H9 (cell line): ENCODE results near the gene SVEP1. TPM values are rescaled to one million over a fixed set of nuclear protein-coding genes. Genes with fewer than 3 reads are reported as not detected.

Experiments
- DNase-seq: peaks from one replicate; pipeline ENCODE4 v3.0.0-alpha.2; 2017
- H2AFZ ChIP-seq: one replicate; pipeline ENCODE4 v1.6.1; 2013; ENCODE audit warnings: mild to moderate bottlenecking, low read length, control low read depth, moderate library complexity
- H2AK5ac ChIP-seq: 2 replicates; pipeline ENCODE4 v1.6.1; 2013; ENCODE audit warnings: low read length, control low read depth, mixed read lengths; ENCODE audit not compliant: insufficient read length
- H2BK120ac ChIP-seq: one replicate; pipeline ENCODE4 v1.6.1; 2013; ENCODE audit warnings: low read depth, mild to moderate bottlenecking, low read length, control low read depth, inconsistent platforms; ENCODE audit not compliant: poor library complexity, severe bottlenecking
- H2BK12ac ChIP-seq: 2 replicates; pipeline ENCODE4 v1.6.1; 2013; ENCODE audit warnings: low read length, control low read depth, mixed read lengths, low read depth; ENCODE audit not compliant: insufficient read length
- H2BK15ac ChIP-seq: 2 replicates; pipeline ENCODE4 v1.6.1; 2013; ENCODE audit warnings: low read depth, low read length, control low read depth
- H2BK20ac ChIP-seq: one replicate; pipeline ENCODE4 v1.6.1; 2013; ENCODE audit warnings: low read depth, mild to moderate bottlenecking, low read length, control low read depth, inconsistent platforms; ENCODE audit not compliant: poor library complexity, severe bottlenecking
- H2BK5ac ChIP-seq: 2 replicates; pipeline ENCODE4 v1.6.1; 2013; ENCODE audit warnings: low read length, control low read depth, mixed read lengths; ENCODE audit not compliant: insufficient read length
- H3K14ac ChIP-seq: 2 replicates; pipeline ENCODE4 v1.6.1; 2013; ENCODE audit warnings: low read length, control low read depth; ENCODE audit not compliant: insufficient read depth
- H3K18ac ChIP-seq: 2 replicates; pipeline ENCODE4 v1.6.1; 2013; ENCODE audit warnings: low read depth, mild to moderate bottlenecking, mixed read lengths, low read length, control low read depth; ENCODE audit not compliant: insufficient read length
- H3K23ac ChIP-seq: 2 replicates; pipeline ENCODE4 v1.6.1; 2013; ENCODE audit warnings: low read length, control low read depth, mixed read lengths, low read depth; ENCODE audit not compliant: insufficient read length
- H3K23me2 ChIP-seq: 2 replicates; pipeline ENCODE4 v1.6.1; 2013; ENCODE audit warnings: low read depth, mild to moderate bottlenecking, mixed read lengths, low read length, control low read depth; ENCODE audit not compliant: insufficient read length, poor library complexity, severe bottlenecking
- H3K27ac ChIP-seq: 2 replicates; pipeline ENCODE4 v1.5.1; 2013; ENCODE audit warnings: low read length, control low read depth, mixed read lengths, low read depth; ENCODE audit not compliant: insufficient read length
- H3K27me3 ChIP-seq: 2 replicates; pipeline ENCODE4 v1.6.1; 2013; ENCODE audit warnings: low read length, control low read depth, inconsistent platforms; ENCODE audit not compliant: insufficient read depth
- H3K4ac ChIP-seq: 2 replicates; pipeline ENCODE4 v1.6.1; 2013; ENCODE audit warnings: low read depth, mild to moderate bottlenecking, control low read depth, inconsistent platforms, low read length, moderate library complexity
- H3K4me1 ChIP-seq: 2 replicates; pipeline ENCODE4 v1.6.1; 2013; ENCODE audit warnings: low read length, control low read depth, inconsistent platforms; ENCODE audit not compliant: insufficient read depth
- H3K4me2 ChIP-seq: 2 replicates; pipeline ENCODE4 v1.6.1; 2013; ENCODE audit warnings: low read length, control low read depth, mixed read lengths; ENCODE audit not compliant: insufficient read length, insufficient read depth
- H3K56ac ChIP-seq: 2 replicates; pipeline ENCODE4 v1.6.1; 2013; ENCODE audit warnings: low read depth, mild to moderate bottlenecking, mixed read lengths, low read length, control low read depth; ENCODE audit not compliant: insufficient read length
- H3K79me1 ChIP-seq: 2 replicates; pipeline ENCODE4 v1.6.1; 2013; ENCODE audit warnings: low read depth, mild to moderate bottlenecking, moderate library complexity, low read length, control low read depth, inconsistent platforms; ENCODE audit not compliant: insufficient read depth, poor library complexity, severe bottlenecking
- H3K79me2 ChIP-seq: 2 replicates; pipeline ENCODE4 v1.6.1; 2013; ENCODE audit warnings: low read length, control low read depth, inconsistent platforms; ENCODE audit not compliant: insufficient read depth
- H3K9ac ChIP-seq: 2 replicates; pipeline ENCODE4 v1.6.1; 2013; ENCODE audit warnings: low read length, control low read depth, mixed read lengths; ENCODE audit not compliant: insufficient read length; ENCODE audit errors: extremely low read depth
- H3K9me3 ChIP-seq: one replicate; pipeline ENCODE4 v1.6.1; 2013; ENCODE audit warnings: low read depth, low read length, inconsistent platforms; ENCODE audit not compliant: control insufficient read depth
- H3T11ph ChIP-seq: one replicate; pipeline ENCODE4 v1.6.1; 2013; ENCODE audit warnings: mild to moderate bottlenecking, low read length, control low read depth, inconsistent platforms
- H4K20me1 ChIP-seq: one replicate; pipeline ENCODE4 v1.6.1; 2013; ENCODE audit not compliant: control insufficient read depth, insufficient read length, insufficient read depth
- H4K5ac ChIP-seq: 2 replicates; pipeline ENCODE4 v1.6.1; 2013; ENCODE audit warnings: low read depth, mild to moderate bottlenecking, mixed read lengths, low read length, control low read depth; ENCODE audit not compliant: insufficient read length
- H4K8ac ChIP-seq: replicated peaks from 2 replicates; pipeline ENCODE4 v1.6.1; 2013; ENCODE audit warnings: low read length, control low read depth, mixed read lengths, low read depth; ENCODE audit not compliant: insufficient read length
- H4K91ac ChIP-seq: 2 replicates; pipeline ENCODE4 v1.6.1; 2013; ENCODE audit warnings: low read depth, mild to moderate bottlenecking, moderate library complexity, mixed read lengths, low read length, control low read depth; ENCODE audit not compliant: insufficient read length
- H3K27ac Mint-ChIP-seq, 3 experiments: 2 replicates in 2 of 3; 3 replicates in 1 of 3; pipeline ENCODE4 v1.8.0; 2020 to 2021; ENCODE audit warnings: mixed read lengths in 3 of 3, mild to moderate bottlenecking in 1 of 3, moderate library complexity in 1 of 3
- H3K27me3 Mint-ChIP-seq: 2 replicates; pipeline ENCODE4 v1.8.0; 2021; ENCODE audit warnings: low read depth, mild to moderate bottlenecking, moderate library complexity, mixed read lengths
- H3K36me3 Mint-ChIP-seq, 3 experiments: 2 replicates in 2 of 3; 3 replicates in 1 of 3; pipeline ENCODE4 v1.8.0; 2020 to 2021; ENCODE audit warnings: low read depth in 3 of 3, mixed read lengths in 3 of 3; ENCODE audit not compliant: insufficient read depth in 1 of 3
- H3K4me1 Mint-ChIP-seq, 2 experiments: 2 replicates each; pipeline ENCODE4 v1.8.0; 2020; ENCODE audit warnings: mixed read lengths in 2 of 2
- H3K4me3 Mint-ChIP-seq, 2 experiments: 2 replicates in 1 of 2; 3 replicates in 1 of 2; pipeline ENCODE4 v1.8.0; 2020 to 2021; ENCODE audit warnings: mild to moderate bottlenecking in 2 of 2, mixed read lengths in 2 of 2, moderate library complexity in 1 of 2
- H3K9me3 Mint-ChIP-seq, 2 experiments: 2 replicates in 1 of 2; 3 replicates in 1 of 2; pipeline ENCODE4 v1.8.0; 2020; ENCODE audit warnings: mild to moderate bottlenecking in 2 of 2, mixed read lengths in 2 of 2, moderate library complexity in 1 of 2
- CTCF ChIP-seq: fragments of 200-600 bp; sonication (generic); conservative IDR thresholded peaks from 3 replicates; pipeline ENCODE4 v1.8.0; 2021; ENCODE audit warnings: antibody characterized with exemption, mild to moderate bottlenecking
- total RNA-seq: library from RNA; stranded (reverse); gene quantifications from 2 replicates; pipeline ENCODE4 v1.2.1, GENCODE V29; 2021

SVEP1 gene
- total RNA-seq, 1 experiment from 2014 or later, result 0.17 TPM

- H3K79me2 ChIP-seq, result no peaks in the 10 kb centered on the region
- H2AK5ac ChIP-seq, result no peak overlapping the region
- no peak overlapping the region for H3K4ac ChIP-seq
- H4K91ac ChIP-seq, result no peak overlapping the region
- Mint-ChIP-seq H3K4me3 (no peak overlapping the region), H3K36me3 (peaks cover 0 to under 1% (median 0%) of the 10 kb centered on the region in 3 experiments; a peak in 1 of 7 replicates), H3K27me3 (no peaks in the 10 kb centered on the region), H3K27ac (no peak overlapping the region), H3K9me3 (no peaks in the 10 kb centered on the region), H3K4me1 (peaks cover 0 to 12% of the 10 kb centered on the region in 2 experiments; a peak in 2 of 4 replicates)
- H2BK5ac ChIP-seq, result no peak overlapping the region
- H3K4me1 ChIP-seq, result no peaks in the 10 kb centered on the region
- no peak overlapping the region for H2BK120ac ChIP-seq
- no peak overlapping the region for H4K8ac ChIP-seq
- no peak overlapping the region for H2BK20ac ChIP-seq
- no peak overlapping the region for H3K14ac ChIP-seq
- no peaks in the 10 kb centered on the region for H3K27me3 ChIP-seq
- H4K20me1 ChIP-seq, result no peaks in the 10 kb centered on the region
- no peak overlapping the region for H3K27ac ChIP-seq
- H3T11ph ChIP-seq, result no peak overlapping the region
- H4K5ac ChIP-seq, result no peak overlapping the region
- H3K56ac ChIP-seq, result no peak overlapping the region
- H3K9me3 ChIP-seq, result no peaks in the 10 kb centered on the region
- DNase-seq, result no peak
- H3K4me2 ChIP-seq, result no peak overlapping the region
- H3K79me1 ChIP-seq, result no peaks in the 10 kb centered on the region
- no peak overlapping the region for H2AFZ ChIP-seq
- H3K23me2 ChIP-seq, result no peaks in the 10 kb centered on the region
- no peak overlapping the region for H3K18ac ChIP-seq
- H3K23ac ChIP-seq, result no peak overlapping the region
- H2BK12ac ChIP-seq, result no peak overlapping the region
- no peak overlapping the region for H3K9ac ChIP-seq
- no peak for TF ChIP-seq CTCF
- no peak overlapping the region for H2BK15ac ChIP-seq
These were observed 40.3 kb upstream of the SVEP1 start for GRCh38 chr9:110619831-110620230.
